Activated naive CD8-positive, alpha-beta T cell treated with anti-CD3 and anti-CD28 coated beads, Interleukin-2, amount 50 U/mL, for 16 hours (primary cell): Measurements from ENCODE around the gene TMEM151A.
A peak's percentile ranks its signal among the peaks of the same experiment; 100 is the strongest.

Source experiments
- DNase-seq: peaks from one replicate; pipeline ENCODE4 v3.0.0-alpha.2; 2020; ENCODE audit warnings: low read depth, low spot score

The TMEM151A gene

GRCh38 chr11:66322732-66323427 lies 31.2 kb downstream of the TMEM151A start:
- no peak for DNase-seq

GRCh38 chr11:66323684-66324083 lies 32.0 kb downstream of the TMEM151A start:
- DNase-seq: no peak

- no peak for DNase-seq
Measured at GRCh38 chr11:66324664-66325063, 33.0 kb downstream of the TMEM151A start.

GRCh38 chr11:66325263-66325671 lies 33.6 kb downstream of the TMEM151A start:
- DNase-seq: no peak

GRCh38 chr11:66326261-66327111 lies 34.8 kb downstream of the TMEM151A start:
- DNase-seq: no peak

GRCh38 chr11:66327171-66328030 lies 35.7 kb downstream of the TMEM151A start:
- no peak for DNase-seq

- DNase-seq: no peak
Measured at GRCh38 chr11:66328031-66328301, 36.3 kb downstream of the TMEM151A start.

- DNase-seq: peak; percentile 71
Measured at GRCh38 chr11:66328302-66329144, 36.8 kb downstream of the TMEM151A start.

- no peak for DNase-seq
Measured at GRCh38 chr11:66329165-66329673, 37.5 kb downstream of the TMEM151A start.

- DNase-seq: no peak
Measured at GRCh38 chr11:66330931-66331330, 39.2 kb downstream of the TMEM151A start.

GRCh38 chr11:66331542-66332370 lies 40.1 kb downstream of the TMEM151A start:
- DNase-seq: no peak

GRCh38 chr11:66332371-66333219 lies 40.9 kb downstream of the TMEM151A start:
- DNase-seq: no peak

GRCh38 chr11:66333220-66333877 lies 41.7 kb downstream of the TMEM151A start:
- DNase-seq: no peak

- DNase-seq: no peak
Measured at GRCh38 chr11:66333896-66334604, 42.4 kb downstream of the TMEM151A start.

- no peak for DNase-seq
Measured at GRCh38 chr11:66334605-66335442, 43.1 kb downstream of the TMEM151A start.

GRCh38 chr11:66335531-66336233 lies 44.0 kb downstream of the TMEM151A start:
- DNase-seq: no peak
